Measurements from ENCODE around the gene PDE4B.

GRCh38 chr1:65921446-65921845 is 128.8 kb downstream of the PDE4B start:
- TF ChIP-seq CTCF (IDR thresholded peaks at IDR 0.05) (no peak), POLR2A (IDR thresholded peaks at IDR 0.05) (no peak)

Measured in body of pancreas (tissue), 4 donors.